Muscle of arm (tissue), 12 donors: ENCODE measurements around the gene PSD2. TPM values are rescaled to one million over a fixed set of nuclear protein-coding genes. Genes with fewer than 3 reads are reported as not detected.

ENCODE experiments used
- DNase-seq: peaks from one replicate; pipeline ENCODE4 v3.0.0-alpha.2; 2013
- polyA plus RNA-seq, 12 donors: library from polyadenylated mRNA; unstranded; fragments of 120-200 nt; gene quantifications; one replicate each; pipeline ENCODE4 v1.2.1, GENCODE V29; 2013; ENCODE audit not compliant: insufficient read length in 12 of 12

Gene PSD2
- polyA plus RNA-seq, 12 donors, result 0.17 to 0.68 (median 0.34) TPM; not detected in 2

DNA sequence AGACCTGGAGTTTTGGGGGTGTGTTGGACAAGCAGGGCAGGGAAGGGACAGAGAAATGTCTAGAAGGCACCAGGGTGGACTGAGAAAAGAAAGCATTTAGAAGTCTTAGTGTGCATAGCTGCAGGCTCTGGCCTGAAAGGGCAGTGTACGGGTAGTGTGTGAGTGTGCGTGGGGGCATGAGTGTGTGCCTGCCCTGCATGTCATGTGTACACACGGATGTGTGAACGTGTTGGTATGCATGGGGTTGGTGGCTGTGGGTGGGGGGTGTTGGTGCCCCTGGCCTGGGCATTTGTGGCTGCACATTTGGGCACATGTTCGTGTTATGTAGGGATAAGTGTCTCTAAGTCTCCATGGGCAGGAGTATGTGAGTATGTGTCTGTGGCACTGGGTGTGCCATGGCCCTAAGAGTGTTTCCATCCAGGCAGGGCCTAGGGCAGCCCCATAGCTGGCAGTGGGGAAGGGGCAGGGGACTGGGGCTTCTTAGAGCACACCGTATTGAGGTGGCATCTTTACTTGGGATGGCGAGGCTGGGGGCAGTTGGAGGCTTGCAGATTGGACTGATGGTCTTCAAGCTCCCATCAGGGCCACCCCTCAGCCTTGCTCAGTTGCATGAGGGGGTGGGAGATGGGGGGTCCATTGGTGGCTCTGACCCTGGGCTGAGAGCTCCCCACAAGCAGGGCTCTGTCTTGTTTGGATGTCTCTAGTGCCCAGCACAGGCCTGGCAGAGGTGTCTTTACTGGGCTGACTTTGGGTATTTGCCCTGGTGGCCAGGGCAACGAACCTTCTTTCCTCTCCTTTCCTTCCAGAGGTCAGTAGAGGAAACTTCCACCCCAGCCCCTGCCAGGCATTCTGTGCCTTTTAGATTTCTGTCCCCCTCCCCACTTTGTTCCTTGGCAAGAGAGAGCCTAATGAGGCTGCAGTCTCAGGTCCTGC, 15.0 kb downstream of the PSD2 start:
- no peak for DNase-seq

DNA sequence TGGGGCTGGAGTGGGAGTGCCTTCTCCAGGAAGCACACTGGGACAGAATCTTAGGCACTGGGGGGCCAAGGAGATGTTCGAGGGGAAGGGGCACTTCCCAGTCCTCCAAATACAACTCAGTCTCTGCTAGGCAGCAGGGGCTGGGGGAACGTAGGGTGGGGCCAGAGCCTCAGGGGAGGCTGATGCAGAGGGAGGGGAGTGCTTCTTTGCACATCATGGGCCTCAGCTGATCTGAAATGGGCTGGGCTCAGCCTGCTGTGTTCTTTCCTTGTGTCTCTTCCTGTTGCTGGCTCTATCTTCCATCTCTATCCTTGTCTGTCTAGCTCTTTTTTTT, 15.6 kb downstream of the PSD2 start:
- DNase-seq, result no peak

DNA sequence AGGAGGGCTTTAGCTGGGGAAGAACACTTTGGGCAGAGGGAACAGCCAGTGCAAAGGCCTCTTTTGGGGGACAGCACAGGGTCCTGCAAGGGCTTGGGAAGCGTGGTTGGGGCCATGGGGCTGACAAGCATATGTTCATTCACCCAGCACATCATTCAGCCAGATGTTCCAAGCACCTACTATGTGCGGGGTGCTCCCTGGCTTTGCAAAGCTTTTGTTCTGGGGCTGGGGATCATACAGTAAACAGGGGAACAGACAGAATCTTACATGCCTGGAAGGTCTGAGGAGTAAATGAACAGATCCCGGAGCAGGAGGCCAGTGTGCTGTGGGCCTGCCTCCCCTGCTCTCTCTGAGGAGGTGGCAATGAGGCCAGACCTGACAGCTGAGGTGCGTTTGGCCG, 16.7 kb downstream of the PSD2 start:
- DNase-seq, result no peak

DNA sequence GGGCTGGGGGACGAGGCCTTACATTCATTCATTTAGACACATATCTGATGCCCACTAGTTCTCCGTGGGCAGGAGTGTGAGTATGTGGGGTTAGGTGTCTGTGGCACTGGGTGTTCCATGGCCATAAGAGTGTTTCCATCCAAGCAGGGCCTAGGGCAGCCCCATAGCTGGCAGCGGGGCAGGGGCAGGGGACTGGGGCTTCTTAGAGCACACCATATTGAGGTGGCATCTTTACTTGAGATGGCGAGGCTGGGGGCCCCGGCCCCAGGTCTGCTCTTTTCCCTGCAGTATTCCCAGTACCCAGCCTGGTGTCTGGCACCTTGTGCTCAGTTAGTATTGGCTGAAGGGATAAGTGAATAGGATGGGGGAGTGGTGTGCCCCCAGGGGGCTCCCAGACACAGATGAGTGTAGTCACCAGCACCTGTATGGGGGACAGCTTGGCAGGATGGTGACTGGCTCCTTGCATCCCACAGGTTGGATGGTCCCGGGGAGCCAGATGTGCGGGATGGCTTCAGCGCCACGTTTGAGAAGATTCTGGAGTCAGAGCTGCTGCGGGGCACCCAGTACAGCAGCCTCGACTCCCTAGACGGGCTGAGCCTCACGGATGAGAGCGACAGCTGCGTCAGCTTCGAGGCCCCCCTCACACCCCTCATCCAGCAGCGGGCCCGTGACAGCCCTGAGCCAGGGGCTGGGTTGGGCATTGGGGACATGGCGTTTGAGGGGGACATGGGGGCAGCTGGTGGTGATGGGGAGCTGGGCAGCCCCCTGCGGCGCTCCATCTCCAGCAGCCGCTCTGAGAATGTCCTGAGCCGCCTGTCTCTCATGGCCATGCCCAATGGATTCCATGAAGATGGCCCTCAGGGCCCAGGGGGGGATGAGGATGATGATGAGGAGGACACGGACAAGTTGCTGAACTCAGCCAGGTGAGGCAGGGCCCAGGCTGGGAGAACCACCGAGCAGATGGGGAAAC, 17.5 kb downstream of the PSD2 start:
- DNase-seq, result no peak

GRCh38 chr5:139814191-139814601, 18.6 kb downstream of the PSD2 start:
- DNase-seq, result no peak

DNA sequence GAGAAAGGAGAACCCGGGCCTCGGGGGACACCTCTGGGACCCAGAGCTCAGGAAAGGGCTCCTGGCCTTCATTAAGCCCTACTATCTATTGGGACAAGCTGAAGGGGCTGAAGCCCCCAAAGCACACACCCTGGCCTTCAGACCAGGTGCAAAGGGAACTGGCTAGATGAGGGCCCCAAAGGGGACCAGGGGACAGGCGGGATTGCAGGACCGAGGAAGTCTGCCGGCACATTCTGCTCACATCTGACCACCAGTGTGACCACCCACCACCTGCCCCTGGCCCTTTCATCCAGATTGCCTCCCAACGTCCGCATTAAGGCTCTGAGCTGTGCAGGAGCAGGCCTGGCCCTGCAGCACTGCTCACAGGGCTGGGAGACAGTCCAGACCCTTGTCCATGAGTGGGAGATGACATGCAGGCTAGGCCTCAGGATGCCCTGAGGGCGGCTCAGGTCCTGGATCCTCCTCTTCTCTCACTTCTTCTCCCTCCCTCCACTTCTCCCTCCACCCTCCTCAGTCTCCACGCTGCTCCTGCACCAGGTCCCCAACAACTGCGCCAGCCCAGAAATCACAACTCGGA, 19.2 kb downstream of the PSD2 start:
- no peak for DNase-seq

GRCh38 chr5:139816566-139816965, 21.0 kb downstream of the PSD2 start:
- DNase-seq, result no peak

- no peak for DNase-seq
These were observed 21.8 kb downstream of the PSD2 start for GRCh38 chr5:139817362-139817761.

GRCh38 chr5:139817970-139818369, 22.4 kb downstream of the PSD2 start:
- no peak for DNase-seq

GRCh38 chr5:139820130-139820529, 24.5 kb downstream of the PSD2 start:
- DNase-seq, result no peak

GRCh38 chr5:139820606-139821005, 25.0 kb downstream of the PSD2 start:
- no peak for DNase-seq

GRCh38 chr5:139821806-139822552, 26.4 kb downstream of the PSD2 start:
- DNase-seq, result no peak

GRCh38 chr5:139822553-139823425, 27.2 kb downstream of the PSD2 start:
- no peak for DNase-seq

DNA sequence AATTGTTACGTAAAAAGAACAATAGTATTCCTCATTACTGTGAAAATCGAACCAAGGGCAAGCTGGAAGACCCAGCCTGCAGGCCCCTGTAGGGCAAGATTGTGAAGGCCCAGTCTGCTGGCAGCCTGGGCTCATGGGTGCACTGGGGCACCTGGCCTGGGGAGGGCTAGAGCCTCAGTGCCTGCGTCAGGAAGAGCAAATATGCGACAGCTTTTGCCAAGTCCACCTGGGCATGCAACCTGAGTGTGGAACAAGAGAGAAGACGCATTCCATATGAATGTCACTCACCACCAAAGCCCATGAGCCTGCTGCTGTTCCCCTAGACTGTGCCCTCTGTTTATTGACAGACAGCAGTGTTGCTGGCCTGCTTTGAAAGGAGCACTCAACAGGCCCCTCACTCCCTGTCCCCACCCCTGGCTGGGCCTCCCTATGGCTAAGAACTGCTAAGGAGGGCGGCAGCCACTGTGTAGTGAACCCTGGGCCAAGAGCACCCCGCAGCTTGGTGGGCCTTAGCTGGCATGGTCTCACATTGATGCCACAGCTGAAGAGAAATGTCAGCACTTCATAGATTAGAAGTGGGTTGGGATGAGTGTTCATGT, 28.2 kb downstream of the PSD2 start:
- no peak for DNase-seq

DNA sequence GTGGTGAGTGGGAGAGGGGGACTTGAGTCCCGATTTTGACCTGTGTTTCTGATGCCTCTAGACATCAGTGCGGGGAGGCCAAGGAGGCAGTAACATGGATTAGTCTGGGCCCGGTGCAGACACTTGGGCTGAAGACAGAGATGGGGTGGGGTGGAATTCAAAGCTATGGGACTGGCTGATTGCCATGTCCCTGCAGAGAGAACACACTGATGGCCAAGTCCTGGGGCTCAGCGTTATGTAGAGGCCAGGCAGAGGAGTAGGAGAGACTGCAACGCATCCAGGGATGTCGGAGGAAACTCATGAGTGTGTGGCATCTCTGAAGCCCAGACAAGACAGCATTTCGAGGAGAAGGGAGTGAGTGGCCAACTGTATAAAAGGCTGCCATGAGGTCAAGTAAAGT, 30.1 kb downstream of the PSD2 start:
- no peak for DNase-seq

- DNase-seq, result no peak
These were observed 32.7 kb downstream of the PSD2 start for GRCh38 chr5:139828207-139828895.

- no peak for DNase-seq
These were observed 33.9 kb downstream of the PSD2 start for GRCh38 chr5:139829471-139829870.

DNA sequence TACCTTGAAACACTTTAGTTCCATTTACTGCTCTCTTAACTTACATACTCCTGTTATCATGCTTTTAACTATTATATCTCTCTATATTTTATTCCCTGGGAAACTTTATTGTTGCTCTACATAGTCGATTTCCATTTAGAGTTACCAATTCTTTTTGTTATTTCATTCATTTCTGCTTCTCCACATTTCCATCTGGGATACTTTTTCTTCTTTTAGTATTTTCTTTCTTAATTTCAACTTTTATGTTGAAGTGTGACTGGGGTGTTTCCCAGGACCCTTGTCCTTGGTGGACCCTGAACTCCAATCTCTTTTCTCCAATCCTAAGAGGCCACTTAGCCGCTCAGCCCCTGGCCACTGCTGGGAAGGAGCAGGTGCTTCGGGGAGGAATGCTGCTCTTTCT, 36.0 kb downstream of the PSD2 start:
- DNase-seq, result no peak

- no peak for DNase-seq
These were observed 37.9 kb downstream of the PSD2 start for GRCh38 chr5:139833525-139833924.

GRCh38 chr5:139835656-139836055, 40.0 kb downstream of the PSD2 start:
- no peak for DNase-seq
